Measurements from ENCODE around the gene KCNK5. TPM values are rescaled to one million over a fixed set of nuclear protein-coding genes. Genes with fewer than 3 reads are reported as not detected.
A peak's percentile ranks its signal among the peaks of the same experiment; 100 is the strongest.

Gene KCNK5
- total and polyA plus RNA-seq, 11 donors = 0.08 to 2.1 (median 0.27) TPM

GRCh38 chr6:39181826-39182225 is 47.4 kb downstream of the KCNK5 start:
- no peaks in the 10 kb centered on the region for H3K36me3 ChIP-seq
- H3K9me3 ChIP-seq = peaks cover 0 to 12% (median 7%) of the 10 kb centered on the region in 12 donors
- H3K27me3 ChIP-seq = no peaks in the 10 kb centered on the region
- ATAC-seq (no peak), DNase-seq (no peak)
- H3K27ac ChIP-seq = no peak overlapping the region
- intact Hi-C loops (cut with DNase I) = no loop called here
- 65 to 83% (median 81%) methylated on average over 4 of the region's 4 CpGs for WGBS, 4 donors
- no peaks in the 10 kb centered on the region for H3K4me1 ChIP-seq
- TF ChIP-seq POLR2A (IDR thresholded peaks at IDR 0.05) = no peak
- no peak for TF ChIP-seq CTCF (IDR thresholded peaks at IDR 0.05)
- H3K4me3 ChIP-seq = no peak overlapping the region

- TF ChIP-seq CTCF (IDR thresholded peaks at IDR 0.05) (no peak), POLR2A (IDR thresholded peaks at IDR 0.05) (no peak)
- H3K9me3 ChIP-seq = peaks cover 0 to 16% (median 8%) of the 10 kb centered on the region in 12 donors
- H3K4me1 ChIP-seq = no peaks in the 10 kb centered on the region
- no peaks in the 10 kb centered on the region for H3K36me3 ChIP-seq
- no peak for ATAC-seq
- intact Hi-C loops (cut with DNase I) = no loop called here
- H3K4me3 ChIP-seq = no peak overlapping the region
- no peaks in the 10 kb centered on the region for H3K27me3 ChIP-seq
- DNase-seq = no peak
- WGBS, 4 donors = 77 to 86% (median 82%) methylated on average over 5 to 6 of the region's 6 CpGs
- H3K27ac ChIP-seq = no peak overlapping the region
These were observed 47.9 kb downstream of the KCNK5 start for GRCh38 chr6:39181333-39181732.

- no peak for ATAC-seq
- Histone ChIP-seq H3K4me1 (no peaks in the 10 kb centered on the region), H3K4me3 (no peak overlapping the region), H3K9me3 (peaks cover 0 to 19% (median 8%) of the 10 kb centered on the region in 12 donors), H3K27me3 (no peaks in the 10 kb centered on the region), H3K36me3 (no peaks in the 10 kb centered on the region), H3K27ac (no peak overlapping the region)
- DNase-seq = no peak
- TF ChIP-seq POLR2A (IDR thresholded peaks at IDR 0.05) = no peak
- no peak for TF ChIP-seq CTCF (IDR thresholded peaks at IDR 0.05)
- intact Hi-C loops (cut with DNase I) = no loop called here
- 74 to 77% (median 75%) methylated on average over 4 of the region's 4 CpGs for WGBS, 4 donors
These were observed 50.5 kb downstream of the KCNK5 start for GRCh38 chr6:39178804-39179203.

GRCh38 chr6:39178235-39178634 is 51.0 kb downstream of the KCNK5 start:
- WGBS, 4 donors = 70 to 79% (median 75%) methylated on average over 8 of the region's 8 CpGs
- Histone ChIP-seq H3K4me3 (no peak overlapping the region), H3K27me3 (no peaks in the 10 kb centered on the region), H3K36me3 (no peaks in the 10 kb centered on the region), H3K9me3 (peaks cover 0 to 19% (median 8%) of the 10 kb centered on the region in 12 donors), H3K4me1 (no peaks in the 10 kb centered on the region), H3K27ac (no peak overlapping the region)
- intact Hi-C loops (cut with DNase I) = no loop called here
- TF ChIP-seq CTCF (IDR thresholded peaks at IDR 0.05) (no peak), POLR2A (IDR thresholded peaks at IDR 0.05) (no peak)
- DNase-seq (no peak), ATAC-seq (peak in 1 of 4 donors; percentile 47)
